C4-2B (cell line): ENCODE data around the gene FOXJ2.
"Not testable (repeated sequence)": the region's sequence is repeated elsewhere in the genome, so short reads cannot be mapped to it uniquely, and the experiment has no call there.

Experiments
- CTCF ChIP-seq: fragments of 450-650 bp; conservative IDR thresholded peaks from 2 replicates; pipeline ENCODE4 v1.5.1; 2017; ENCODE audit warnings: mild to moderate bottlenecking
- ZFX ChIP-seq: fragments of 450-650 bp; IDR thresholded peaks from 2 replicates; pipeline ENCODE4 v1.6.1; 2017

GRCh38 chr12:8000827-8001226 lies 31.7 kb upstream of the FOXJ2 start:
- not testable (repeated sequence) for TF ChIP-seq CTCF, ZFX
